ENCODE results near the gene DIAPH3.

Gene DIAPH3

GRCh38 chr13:59962343-59962742, 201.4 kb downstream of the DIAPH3 start:
- no peak for DNase-seq (ENCODE audit: low spot score)

- no peak for DNase-seq (ENCODE audit: low spot score)
Observed at GRCh38 chr13:59960683-59961082, 203.0 kb downstream of the DIAPH3 start.

- no peak for DNase-seq (ENCODE audit: low spot score)
Observed at GRCh38 chr13:59957438-59957837, 206.3 kb downstream of the DIAPH3 start.

- no peak for DNase-seq (ENCODE audit: low spot score)
Observed at GRCh38 chr13:59954601-59955000, 209.1 kb downstream of the DIAPH3 start.

- DNase-seq (ENCODE audit: low spot score) = no peak
Observed at GRCh38 chr13:59951011-59951410, 212.7 kb downstream of the DIAPH3 start.

GRCh38 chr13:59950266-59950665, 213.5 kb downstream of the DIAPH3 start:
- DNase-seq (ENCODE audit: low spot score) = no peak

- DNase-seq (ENCODE audit: low spot score) = no peak
Observed at GRCh38 chr13:59948686-59949085, 215.0 kb downstream of the DIAPH3 start.

- no peak for DNase-seq (ENCODE audit: low spot score)
Observed at GRCh38 chr13:59946944-59947343, 216.8 kb downstream of the DIAPH3 start.

GRCh38 chr13:59931621-59932020, 232.1 kb downstream of the DIAPH3 start:
- no peak for DNase-seq (ENCODE audit: low spot score)

- no peak for DNase-seq (ENCODE audit: low spot score)
Observed at GRCh38 chr13:59924256-59924655, 239.5 kb downstream of the DIAPH3 start.

- DNase-seq (ENCODE audit: low spot score) = no peak
Observed at GRCh38 chr13:59915252-59915651, 248.5 kb downstream of the DIAPH3 start.

- DNase-seq (ENCODE audit: low spot score) = no peak
Observed at GRCh38 chr13:59914556-59914955, 249.2 kb downstream of the DIAPH3 start.

GRCh38 chr13:59906413-59907049, 257.2 kb downstream of the DIAPH3 start:
- DNase-seq (ENCODE audit: low spot score) = no peak

- no peak for DNase-seq (ENCODE audit: low spot score)
Observed at GRCh38 chr13:59901191-59901590, 262.5 kb downstream of the DIAPH3 start.

GRCh38 chr13:59898066-59898465, 265.7 kb downstream of the DIAPH3 start:
- no peak for DNase-seq (ENCODE audit: low spot score)

GRCh38 chr13:59893266-59893665, 270.5 kb downstream of the DIAPH3 start:
- no peak for DNase-seq (ENCODE audit: low spot score)

GRCh38 chr13:59891053-59891452, 272.7 kb downstream of the DIAPH3 start:
- DNase-seq (ENCODE audit: low spot score) = no peak

GRCh38 chr13:59890054-59890453, 273.7 kb downstream of the DIAPH3 start:
- DNase-seq (ENCODE audit: low spot score) = no peak

GRCh38 chr13:59888408-59888807, 275.3 kb downstream of the DIAPH3 start:
- DNase-seq (ENCODE audit: low spot score) = no peak

GRCh38 chr13:59885076-59885475, 278.7 kb downstream of the DIAPH3 start:
- DNase-seq (ENCODE audit: low spot score) = no peak

- DNase-seq (ENCODE audit: low spot score) = no peak
Observed at GRCh38 chr13:59883885-59884284, 279.8 kb downstream of the DIAPH3 start.

- DNase-seq (ENCODE audit: low spot score) = no peak
Observed at GRCh38 chr13:59880468-59880867, 283.3 kb downstream of the DIAPH3 start.

GRCh38 chr13:59879281-59879680, 284.4 kb downstream of the DIAPH3 start:
- no peak for DNase-seq (ENCODE audit: low spot score)

GRCh38 chr13:59877933-59878332, 285.8 kb downstream of the DIAPH3 start:
- no peak for DNase-seq (ENCODE audit: low spot score)

- DNase-seq (ENCODE audit: low spot score) = no peak
Observed at GRCh38 chr13:59874973-59875372, 288.8 kb downstream of the DIAPH3 start.
